MG63 (cell line): ENCODE results near the gene DNAJC1. TPM values are rescaled to one million over a fixed set of nuclear protein-coding genes. Genes with fewer than 3 reads are reported as not detected.
"Not testable (repeated sequence)": the region's sequence is repeated elsewhere in the genome, so short reads cannot be mapped to it uniquely, and the experiment has no call there.

Source experiments
- DNase-seq: peaks from one replicate; pipeline ENCODE4 v3.0.0-alpha.2; 2020
- H3K27me3 ChIP-seq: fragments of 250-450 bp; sonication (Bioruptor Pico); 2 replicates; pipeline ENCODE4 v1.5.1; 2020; ENCODE audit warnings: mild to moderate bottlenecking, moderate library complexity
- H3K36me3 ChIP-seq: fragments of 250-450 bp; sonication (Bioruptor Pico); 2 replicates; pipeline ENCODE4 v1.5.1; 2020; ENCODE audit warnings: mild to moderate bottlenecking, moderate library complexity
- H3K4me3 ChIP-seq: fragments of 250-450 bp; sonication (Bioruptor Pico); 2 replicates; pipeline ENCODE4 v1.5.1; 2020; ENCODE audit warnings: mild to moderate bottlenecking, moderate library complexity
- H3K9me3 ChIP-seq: fragments of 250-450 bp; sonication (Bioruptor Pico); 2 replicates; pipeline ENCODE4 v1.5.1; 2020; ENCODE audit warnings: mild to moderate bottlenecking, moderate library complexity
- total RNA-seq: library from RNA; depleted of rRNA; stranded (reverse); fragments of >200 nt; shearing (Covaris generic); gene quantifications from 2 replicates; pipeline ENCODE4 v1.2.3, GENCODE V29; 2014; ENCODE audit warnings: low replicate concordance; rRNA removed

The DNAJC1 gene
- total RNA-seq, 1 experiment from 2014 or later = 19.2 TPM

DNA sequence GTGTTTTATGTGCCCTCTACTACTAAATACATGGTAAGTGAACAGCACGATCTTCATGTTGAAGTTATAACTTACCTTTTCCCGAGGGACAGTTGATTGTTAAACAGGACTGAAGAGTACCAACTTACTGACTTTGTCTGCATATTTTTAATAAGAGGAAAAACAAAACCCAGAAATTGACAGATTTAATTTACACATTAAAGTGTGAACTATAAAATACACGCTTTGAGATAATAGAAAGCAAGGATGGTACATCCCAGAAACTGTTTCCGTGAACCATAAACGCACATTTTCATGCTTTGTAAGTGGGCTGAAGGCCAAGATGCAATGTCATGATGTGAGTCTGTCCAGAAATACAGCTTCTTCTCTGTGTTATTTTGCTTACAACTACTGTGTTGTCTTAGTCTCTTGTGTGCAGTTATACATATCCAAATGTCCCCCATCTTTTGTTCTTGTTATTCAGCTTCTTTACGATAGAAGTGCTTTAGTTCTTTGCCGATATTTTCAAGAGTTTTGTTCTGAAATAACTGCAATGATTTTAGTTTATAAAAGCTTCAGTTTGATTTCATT lies 279.4 kb downstream of the DNAJC1 start:
- Histone ChIP-seq H3K4me3 (no peak overlapping the region), H3K9me3 (no peaks in the 10 kb centered on the region), H3K36me3 (peaks cover 35% of the 10 kb centered on the region), H3K27me3 (no peaks in the 10 kb centered on the region)
- DNase-seq = no peak

DNA sequence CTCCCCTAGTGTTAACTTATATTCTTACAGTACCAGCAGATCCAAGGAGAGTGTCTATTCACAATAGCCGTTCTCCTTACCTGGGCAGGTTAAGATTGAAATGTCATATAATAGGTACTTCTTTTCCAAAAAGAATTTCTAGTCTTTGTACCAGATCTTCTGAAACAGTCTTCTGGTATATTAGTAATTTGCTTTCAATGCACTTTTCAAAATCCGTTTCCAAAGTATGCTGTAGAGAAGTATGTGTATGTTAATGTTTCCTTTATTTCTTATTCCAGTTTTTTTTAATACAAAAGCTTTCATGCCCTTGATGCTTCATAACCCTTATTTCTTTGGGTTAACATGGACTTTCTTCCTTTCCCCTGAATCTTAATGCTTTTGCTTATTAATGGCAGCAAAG lies 281.3 kb downstream of the DNAJC1 start:
- H3K4me3 ChIP-seq = no peak overlapping the region
- no peak for DNase-seq
- H3K9me3 ChIP-seq = no peaks in the 10 kb centered on the region
- H3K36me3 ChIP-seq = peaks cover 28% of the 10 kb centered on the region
- H3K27me3 ChIP-seq = no peaks in the 10 kb centered on the region

DNA sequence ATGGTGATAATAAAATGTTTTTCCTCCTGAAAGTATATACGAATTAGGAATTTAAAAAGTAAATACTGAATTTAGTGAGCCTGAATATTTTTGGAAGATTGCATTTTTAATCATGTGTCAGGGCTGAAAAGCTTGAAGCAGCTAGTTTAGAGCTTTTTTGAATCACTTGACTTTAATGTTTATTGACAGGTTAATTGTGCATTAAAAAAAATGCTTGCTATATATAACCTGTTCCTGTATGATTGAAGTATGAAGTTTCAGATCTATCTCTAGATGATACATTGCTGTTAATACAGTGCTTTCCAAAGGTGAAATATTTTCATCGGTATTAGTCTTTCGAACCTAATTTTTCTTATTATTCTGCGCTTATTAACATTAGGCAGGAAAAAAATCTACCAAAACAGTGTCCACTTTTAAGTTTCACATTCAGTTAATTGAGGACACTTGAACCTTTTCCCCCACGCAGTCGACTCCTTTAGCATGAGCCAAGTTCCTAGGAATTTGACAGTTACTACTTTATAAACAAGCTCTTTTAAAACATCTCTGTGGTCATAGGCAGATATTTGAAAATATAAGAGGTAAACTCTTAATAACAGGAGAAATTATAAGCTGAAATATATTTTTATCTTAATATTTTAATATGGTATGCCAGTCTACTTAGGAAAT lies 282.4 kb downstream of the DNAJC1 start:
- H3K4me3 ChIP-seq = no peak overlapping the region
- H3K9me3 ChIP-seq = no peaks in the 10 kb centered on the region
- no peak for DNase-seq
- no peaks in the 10 kb centered on the region for H3K27me3 ChIP-seq
- H3K36me3 ChIP-seq = peaks cover 21% of the 10 kb centered on the region

DNA sequence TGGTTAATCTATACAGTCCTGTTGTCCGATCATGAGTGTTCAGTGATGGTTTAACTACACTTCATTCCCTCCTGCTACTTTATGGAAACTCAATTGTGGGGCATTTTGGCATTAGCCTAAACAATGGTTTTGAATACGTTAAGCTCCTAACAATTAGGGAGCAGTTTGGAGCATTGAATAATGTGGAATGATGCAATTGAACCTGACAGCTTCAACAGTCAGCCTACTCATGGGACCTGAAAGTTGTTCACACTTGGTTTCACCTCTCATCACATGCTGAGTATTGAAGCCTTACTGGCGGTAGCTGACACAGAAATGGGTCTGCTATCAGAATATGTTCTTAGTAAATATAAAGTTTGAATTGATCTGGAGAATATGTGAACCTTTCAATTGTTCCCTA lies 283.4 kb downstream of the DNAJC1 start:
- no peaks in the 10 kb centered on the region for H3K27me3 ChIP-seq
- DNase-seq = no peak
- no peaks in the 10 kb centered on the region for H3K9me3 ChIP-seq
- H3K36me3 ChIP-seq = peaks cover 31% of the 10 kb centered on the region
- no peak overlapping the region for H3K4me3 ChIP-seq

DNA sequence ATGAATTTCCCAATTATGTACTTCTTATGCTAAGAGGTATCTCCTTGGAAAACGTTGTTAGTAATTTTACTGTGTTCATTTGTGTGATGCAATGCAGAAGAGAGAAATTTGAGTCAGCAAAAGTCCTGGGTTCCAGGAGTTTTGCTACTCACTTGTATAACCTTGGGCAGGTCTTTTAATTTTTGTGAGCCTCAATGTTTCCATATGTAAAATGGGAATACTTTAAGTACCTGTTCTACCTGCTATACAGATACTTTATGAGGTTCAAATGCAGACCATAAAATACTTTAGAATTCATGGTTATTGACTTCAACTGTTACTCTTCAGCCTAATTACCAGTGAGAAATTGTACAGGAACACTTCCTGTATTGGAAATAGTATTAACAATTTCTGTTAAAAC lies 284.0 kb downstream of the DNAJC1 start:
- Histone ChIP-seq H3K9me3 (no peaks in the 10 kb centered on the region), H3K4me3 (no peak overlapping the region), H3K27me3 (no peaks in the 10 kb centered on the region), H3K36me3 (peaks cover 37% of the 10 kb centered on the region)
- DNase-seq = no peak

DNA sequence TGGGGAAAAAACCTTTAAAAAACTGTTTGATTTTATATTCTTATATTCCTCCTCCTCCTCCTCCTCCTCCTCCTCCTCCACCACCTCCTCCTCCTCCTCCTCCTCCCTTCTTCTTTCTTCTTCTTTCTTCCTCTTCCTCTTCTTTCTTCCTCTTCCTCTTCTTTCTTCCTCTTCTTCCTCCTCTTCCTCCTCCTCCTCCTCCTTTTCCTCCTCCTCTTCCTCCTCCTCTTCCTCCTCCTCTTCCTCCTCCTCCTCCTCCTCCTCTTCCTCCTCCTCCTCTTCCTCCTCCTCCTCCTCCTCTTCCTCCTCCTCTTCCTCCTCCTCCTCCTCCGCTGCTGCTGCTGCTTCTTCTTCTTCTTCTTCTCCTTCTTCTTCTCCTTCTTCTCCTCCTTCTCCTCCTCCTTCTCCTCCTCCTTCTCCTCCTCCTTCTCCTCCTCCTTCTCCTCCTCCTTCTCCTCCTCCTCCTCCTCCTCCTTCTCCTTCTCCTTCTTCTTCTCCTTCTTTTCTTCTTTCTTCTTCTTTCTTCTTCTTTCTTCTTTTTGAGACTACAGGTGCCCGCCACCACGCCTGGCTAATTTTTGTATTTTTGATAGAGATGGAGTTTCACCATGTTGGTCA lies 286.0 kb downstream of the DNAJC1 start:
- not testable (repeated sequence) for DNase-seq, H3K4me3 ChIP-seq, H3K27me3 ChIP-seq, H3K9me3 ChIP-seq
- H3K36me3 ChIP-seq = peaks cover 48% of the 10 kb centered on the region

DNA sequence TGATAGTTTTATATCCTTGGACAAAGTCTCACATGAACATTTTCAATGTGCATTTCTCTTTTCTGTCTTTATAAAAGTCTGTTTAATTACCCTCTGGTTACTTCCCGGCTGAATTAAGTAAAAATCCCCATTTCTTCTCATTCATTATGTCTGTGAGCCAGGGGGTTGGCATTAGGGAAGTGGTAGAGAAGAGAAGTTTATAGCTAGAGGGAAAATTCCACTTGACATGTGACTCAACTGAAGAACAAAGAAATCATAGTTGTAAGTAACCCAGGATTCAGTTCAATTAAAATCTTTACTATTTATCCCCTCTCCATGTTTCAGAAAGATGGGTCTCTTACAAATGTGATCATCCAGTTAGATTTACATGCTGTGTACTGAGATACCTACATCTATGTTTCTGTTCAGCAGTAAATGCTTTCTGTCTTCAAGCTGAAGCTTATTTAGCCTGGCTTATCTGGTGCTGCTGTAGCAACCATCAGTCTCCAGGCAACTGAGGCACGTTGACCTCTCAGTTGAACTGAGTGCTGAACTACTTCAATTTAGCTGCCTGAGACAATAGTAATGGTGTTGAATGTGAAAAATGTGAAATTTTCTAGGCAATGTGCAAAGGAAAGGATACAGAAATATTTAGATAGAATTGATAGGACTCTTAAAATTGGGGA lies 287.9 kb downstream of the DNAJC1 start:
- peaks cover 47% of the 10 kb centered on the region for H3K36me3 ChIP-seq
- DNase-seq = no peak
- no peak overlapping the region for H3K4me3 ChIP-seq
- H3K27me3 ChIP-seq = no peaks in the 10 kb centered on the region
- no peaks in the 10 kb centered on the region for H3K9me3 ChIP-seq

DNA sequence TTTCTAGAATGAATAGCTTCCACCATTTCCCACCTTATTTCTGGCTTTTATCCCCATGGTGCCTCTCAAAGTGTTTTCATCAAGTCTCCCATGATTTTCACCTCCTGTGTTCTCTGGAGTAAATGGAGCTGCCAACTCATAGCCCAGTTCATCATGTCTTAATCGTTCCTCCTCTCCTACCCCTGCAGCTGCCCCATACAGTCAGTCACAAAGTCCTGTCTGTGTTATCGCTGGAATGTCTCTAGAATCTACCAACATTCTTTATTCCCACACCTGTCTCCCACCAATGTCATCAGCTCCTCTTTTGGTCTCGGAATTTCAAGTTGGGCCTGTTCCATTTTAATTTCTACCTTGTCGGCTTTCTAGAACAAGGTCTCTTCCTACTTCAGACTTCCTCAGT lies 290.6 kb downstream of the DNAJC1 start:
- Histone ChIP-seq H3K4me3 (no peak overlapping the region), H3K9me3 (no peaks in the 10 kb centered on the region), H3K36me3 (peaks cover 38% of the 10 kb centered on the region), H3K27me3 (no peaks in the 10 kb centered on the region)
- no peak for DNase-seq

DNA sequence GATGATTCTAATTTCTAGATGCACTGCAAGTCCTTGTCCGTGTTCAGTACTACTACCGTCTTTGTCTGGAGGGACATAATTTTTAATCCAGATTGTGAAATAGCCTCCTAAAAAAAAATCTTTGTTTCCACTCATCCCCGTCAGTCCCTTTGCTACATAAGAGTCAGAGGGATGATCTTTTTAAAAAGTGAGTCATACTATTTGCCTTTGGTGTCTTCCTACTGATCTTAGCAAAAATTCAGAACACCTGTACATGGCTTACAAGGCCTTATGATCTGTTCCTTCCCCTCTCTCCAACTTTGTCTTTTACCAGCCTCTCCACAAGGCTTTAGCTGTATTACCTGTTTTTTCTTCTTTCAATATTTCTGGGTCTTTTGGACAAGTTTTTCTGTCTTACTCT lies 296.0 kb downstream of the DNAJC1 start:
- Histone ChIP-seq H3K4me3 (no peak overlapping the region), H3K9me3 (no peaks in the 10 kb centered on the region), H3K36me3 (peaks cover 20% of the 10 kb centered on the region), H3K27me3 (no peaks in the 10 kb centered on the region)
- DNase-seq = no peak

Other genes starting within 250 kb of the DNAJC1 start
- not detected in 2 replicates for gene EBLN1, start 214.3 kb upstream of the DNAJC1 start, total RNA-seq